Measurements from ENCODE around the gene KIAA1217. TPM values are rescaled to one million over a fixed set of nuclear protein-coding genes. Genes with fewer than 3 reads are reported as not detected.

Gene KIAA1217
- total RNA-seq, 6 experiments from 2014 or later, result 10.4 to 25.5 (median 14.9) TPM

GRCh38 chr10:24552346-24553016 lies 343.5 kb downstream of the KIAA1217 start:
- ATAC-seq, result peak; percentile 48 to 69 (median 64)

DNA sequence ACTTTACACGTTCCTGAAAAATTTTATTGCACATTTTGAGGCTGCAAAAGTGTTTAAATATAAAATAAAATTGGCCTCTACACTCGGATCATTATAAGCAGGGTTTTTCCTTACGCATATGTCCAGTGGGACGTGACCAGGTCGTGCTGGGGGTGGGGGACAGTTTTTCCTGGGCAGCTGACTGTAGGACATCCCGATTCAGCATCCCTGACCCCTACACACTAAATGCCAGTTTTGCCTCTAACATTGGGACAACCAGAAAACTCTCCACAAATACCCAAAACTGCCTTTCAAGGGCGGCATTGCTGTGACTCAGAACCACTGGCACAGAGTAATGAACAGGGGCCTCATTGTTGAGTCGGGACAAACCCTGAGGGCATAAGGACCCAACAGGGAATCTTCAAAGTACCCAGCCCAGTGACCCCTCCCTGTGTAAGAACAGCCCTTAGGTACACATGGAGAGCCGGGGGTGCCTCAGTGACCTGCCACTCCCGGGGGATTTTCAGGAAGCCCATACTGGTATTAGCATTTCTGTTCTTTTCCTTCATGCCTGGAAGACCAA lies 344.2 kb downstream of the KIAA1217 start:
- Histone ChIP-seq H3K4me3 (no peak overlapping the region), H3K27me3 (no peaks in the 10 kb centered on the region), H3K9me3 (no peaks in the 10 kb centered on the region), H3K4me1 (no peaks in the 10 kb centered on the region), H3K36me3 (no peaks in the 10 kb centered on the region), H3K27ac (no peak overlapping the region)
- WGBS (ENCODE audit: insufficient coverage, low coverage, low lambda C conversion rate, missing lambda C conversion rate), result 64% methylated on average over 7 of the region's 10 CpGs
- intact Hi-C loops (cut with DNase I), result no loop called here
- no peak for DNase-seq
- no peak for ATAC-seq
- TF ChIP-seq CTCF (IDR thresholded peaks at IDR 0.05), result no peak
- no peak for TF ChIP-seq POLR2A (IDR thresholded peaks at IDR 0.05)

More at GRCh38 chr10:24552346-24553016, 343.5 kb downstream of the KIAA1217 start:
- intact Hi-C loops (cut with DNase I), result no loop called here
- TF ChIP-seq POLR2A (IDR thresholded peaks at IDR 0.05) (no peak), CTCF (IDR thresholded peaks at IDR 0.05) (peak in 2 of 4 donors; percentile 16 to 23)
- Histone ChIP-seq H3K9me3 (no peaks in the 10 kb centered on the region), H3K36me3 (no peaks in the 10 kb centered on the region), H3K4me3 (no peak overlapping the region), H3K27me3 (no peaks in the 10 kb centered on the region), H3K4me1 (no peaks in the 10 kb centered on the region), H3K27ac (no peak overlapping the region)
- DNase-seq, result peak in 2 of 3 donors; percentile 28 to 50
- 50% methylated on average over 20 of the region's 22 CpGs for WGBS (ENCODE audit: insufficient coverage, low coverage, low lambda C conversion rate, missing lambda C conversion rate)

DNA sequence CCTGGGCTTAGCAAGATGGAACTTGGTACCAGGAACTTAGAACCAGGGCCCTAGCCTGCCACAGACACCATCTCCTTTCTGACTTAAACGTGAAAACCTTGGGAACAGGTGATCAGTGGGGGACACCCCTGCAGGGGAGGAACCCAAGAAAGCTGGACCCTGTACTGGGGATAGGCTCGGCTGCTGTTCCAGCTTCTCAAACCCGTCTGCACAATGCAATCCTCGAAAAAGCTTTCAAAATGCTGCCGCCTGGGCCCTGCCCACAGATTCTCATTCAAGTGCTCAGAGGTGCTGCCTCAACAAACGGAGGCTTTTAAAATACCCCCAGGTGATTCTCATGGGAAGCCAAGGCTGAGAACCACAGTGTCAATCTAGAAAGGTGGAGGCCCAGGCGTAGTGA lies 345.1 kb downstream of the KIAA1217 start:
- WGBS (ENCODE audit: insufficient coverage, low coverage, low lambda C conversion rate, missing lambda C conversion rate), result 64% methylated on average over 7 of the region's 7 CpGs
- no peak for DNase-seq
- no peak for TF ChIP-seq POLR2A (IDR thresholded peaks at IDR 0.05)
- no peak for TF ChIP-seq CTCF (IDR thresholded peaks at IDR 0.05)
- H3K36me3 ChIP-seq, result no peaks in the 10 kb centered on the region
- no peak overlapping the region for H3K27ac ChIP-seq
- no peaks in the 10 kb centered on the region for H3K9me3 ChIP-seq
- no peak for ATAC-seq
- no peaks in the 10 kb centered on the region for H3K27me3 ChIP-seq
- H3K4me3 ChIP-seq, result no peak overlapping the region
- no peaks in the 10 kb centered on the region for H3K4me1 ChIP-seq
- intact Hi-C loops (cut with DNase I), result no loop called here

DNA sequence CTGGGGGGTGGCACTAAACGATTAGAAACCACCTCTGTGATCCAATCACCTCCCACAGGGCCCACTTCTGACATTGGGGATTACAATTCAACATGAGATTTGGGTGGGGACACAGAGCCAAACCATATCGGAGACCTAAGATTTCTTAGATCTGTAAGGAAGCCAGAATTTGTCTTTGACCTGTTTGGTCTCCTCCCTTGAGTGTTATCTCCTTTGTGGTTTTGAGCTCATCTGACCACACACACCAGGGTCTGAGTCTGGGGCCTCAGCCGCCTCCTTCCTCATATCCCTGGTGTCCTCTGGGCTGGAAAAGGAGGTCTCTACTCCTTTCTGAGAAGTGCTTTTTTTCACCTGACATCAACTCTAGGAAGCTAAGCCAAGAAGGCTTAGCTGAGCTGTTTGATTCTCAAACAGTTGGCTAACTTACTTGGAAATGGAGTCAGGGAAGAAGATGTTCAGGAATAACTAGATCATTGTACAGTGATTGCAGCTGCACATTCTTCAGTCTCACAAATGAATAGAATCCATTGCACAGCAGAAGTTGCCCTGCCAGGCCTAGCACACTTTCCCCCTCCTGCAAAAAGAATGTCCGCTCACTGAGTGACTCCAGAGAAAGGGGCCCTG lies 347.3 kb downstream of the KIAA1217 start:
- no peak for DNase-seq
- intact Hi-C loops (cut with DNase I), result no loop called here
- Histone ChIP-seq H3K27me3 (no peaks in the 10 kb centered on the region), H3K4me3 (no peak overlapping the region), H3K4me1 (no peaks in the 10 kb centered on the region), H3K27ac (no peak overlapping the region), H3K9me3 (no peaks in the 10 kb centered on the region), H3K36me3 (no peaks in the 10 kb centered on the region)
- WGBS (ENCODE audit: insufficient coverage, low coverage, low lambda C conversion rate, missing lambda C conversion rate), result no CpG with 5 or more reads among the region's 4 CpGs
- TF ChIP-seq CTCF (IDR thresholded peaks at IDR 0.05) (no peak), POLR2A (IDR thresholded peaks at IDR 0.05) (no peak)
- no peak for ATAC-seq
